ENCODE data around the gene ARMH1.

DNA sequence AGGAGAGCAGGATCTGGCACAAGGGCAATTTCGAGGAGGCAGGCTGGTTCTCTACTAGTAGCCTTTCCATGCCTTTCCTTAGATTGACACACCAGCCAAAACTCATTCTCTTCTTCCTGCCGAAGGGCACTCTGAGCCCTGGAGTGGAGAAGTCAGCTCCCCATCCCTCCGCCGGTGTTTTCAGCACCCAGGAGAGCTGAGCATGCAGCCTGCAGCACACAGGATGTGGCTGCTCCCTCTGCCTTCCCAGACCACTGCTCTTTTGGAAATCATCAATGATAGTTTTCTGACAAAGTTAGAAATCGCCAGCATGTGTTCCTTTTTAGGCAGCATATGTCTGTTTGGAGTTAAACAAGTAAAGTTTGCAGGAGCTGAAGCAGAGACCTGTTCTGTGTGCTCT lies 44.8 kb downstream of the ARMH1 start:
- TF ChIP-seq, protein P1, sequence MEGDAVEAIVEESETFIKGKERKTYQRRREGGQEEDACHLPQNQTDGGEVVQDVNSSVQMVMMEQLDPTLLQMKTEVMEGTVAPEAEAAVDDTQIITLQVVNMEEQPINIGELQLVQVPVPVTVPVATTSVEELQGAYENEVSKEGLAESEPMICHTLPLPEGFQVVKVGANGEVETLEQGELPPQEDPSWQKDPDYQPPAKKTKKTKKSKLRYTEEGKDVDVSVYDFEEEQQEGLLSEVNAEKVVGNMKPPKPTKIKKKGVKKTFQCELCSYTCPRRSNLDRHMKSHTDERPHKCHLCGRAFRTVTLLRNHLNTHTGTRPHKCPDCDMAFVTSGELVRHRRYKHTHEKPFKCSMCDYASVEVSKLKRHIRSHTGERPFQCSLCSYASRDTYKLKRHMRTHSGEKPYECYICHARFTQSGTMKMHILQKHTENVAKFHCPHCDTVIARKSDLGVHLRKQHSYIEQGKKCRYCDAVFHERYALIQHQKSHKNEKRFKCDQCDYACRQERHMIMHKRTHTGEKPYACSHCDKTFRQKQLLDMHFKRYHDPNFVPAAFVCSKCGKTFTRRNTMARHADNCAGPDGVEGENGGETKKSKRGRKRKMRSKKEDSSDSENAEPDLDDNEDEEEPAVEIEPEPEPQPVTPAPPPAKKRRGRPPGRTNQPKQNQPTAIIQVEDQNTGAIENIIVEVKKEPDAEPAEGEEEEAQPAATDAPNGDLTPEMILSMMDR (IDR thresholded peaks at IDR 0.05): no peak
- TF ChIP-seq POLR2A (IDR thresholded peaks at IDR 0.05): no peak

All from heart left ventricle (tissue), 13 donors.